OCI-LY7 (cell line): ENCODE data around the gene FMN1.

Experiments used
- EZH2phosphoT487 ChIP-seq: fragments of 200-600 bp; sonication (generic); IDR thresholded peaks from 2 replicates; pipeline ENCODE4 v1.6.1; 2018; ENCODE audit warnings: low read depth, borderline replicate concordance, mild to moderate bottlenecking, mixed run types, antibody characterized with exemption, low read length, moderate library complexity, mixed read lengths
- TF ChIP-seq, protein P1 (sequence below): fragments of 200-600 bp; sonication (generic); conservative IDR thresholded peaks from 2 replicates; pipeline ENCODE4 v1.5.1; 2014; ENCODE audit warnings: mild to moderate bottlenecking, antibody characterized with exemption, low read length, moderate library complexity, mixed read lengths

DNA sequence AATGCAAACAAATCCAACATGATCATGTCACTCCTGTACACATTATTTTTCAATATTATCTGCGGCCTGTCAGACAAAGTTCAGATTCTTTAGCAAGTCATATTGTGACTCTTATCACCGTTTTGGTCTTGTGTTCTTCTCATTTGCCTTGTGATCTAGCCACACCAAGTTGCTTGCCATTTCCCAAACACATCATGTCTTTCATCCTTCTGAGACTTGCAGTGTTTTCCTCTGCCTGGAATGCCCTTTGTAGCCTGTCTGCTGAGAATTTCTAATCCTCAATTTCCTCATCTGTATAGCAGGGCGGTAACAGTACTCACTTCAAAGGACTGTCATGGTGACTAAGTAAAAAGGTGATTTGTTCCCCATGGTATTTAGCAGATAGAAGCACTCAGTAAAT lies 341.7 kb downstream of the FMN1 start:
- TF ChIP-seq, protein P1, sequence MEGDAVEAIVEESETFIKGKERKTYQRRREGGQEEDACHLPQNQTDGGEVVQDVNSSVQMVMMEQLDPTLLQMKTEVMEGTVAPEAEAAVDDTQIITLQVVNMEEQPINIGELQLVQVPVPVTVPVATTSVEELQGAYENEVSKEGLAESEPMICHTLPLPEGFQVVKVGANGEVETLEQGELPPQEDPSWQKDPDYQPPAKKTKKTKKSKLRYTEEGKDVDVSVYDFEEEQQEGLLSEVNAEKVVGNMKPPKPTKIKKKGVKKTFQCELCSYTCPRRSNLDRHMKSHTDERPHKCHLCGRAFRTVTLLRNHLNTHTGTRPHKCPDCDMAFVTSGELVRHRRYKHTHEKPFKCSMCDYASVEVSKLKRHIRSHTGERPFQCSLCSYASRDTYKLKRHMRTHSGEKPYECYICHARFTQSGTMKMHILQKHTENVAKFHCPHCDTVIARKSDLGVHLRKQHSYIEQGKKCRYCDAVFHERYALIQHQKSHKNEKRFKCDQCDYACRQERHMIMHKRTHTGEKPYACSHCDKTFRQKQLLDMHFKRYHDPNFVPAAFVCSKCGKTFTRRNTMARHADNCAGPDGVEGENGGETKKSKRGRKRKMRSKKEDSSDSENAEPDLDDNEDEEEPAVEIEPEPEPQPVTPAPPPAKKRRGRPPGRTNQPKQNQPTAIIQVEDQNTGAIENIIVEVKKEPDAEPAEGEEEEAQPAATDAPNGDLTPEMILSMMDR = no peak
- TF ChIP-seq EZH2phosphoT487 = no peak
